Gastrocnemius medialis (tissue), 4 donors: ENCODE results near the gene POLR3B. TPM values are rescaled to one million over a fixed set of nuclear protein-coding genes. Genes with fewer than 3 reads are reported as not detected.
"Not testable (repeated sequence)": the region's sequence is repeated elsewhere in the genome, so short reads cannot be mapped to it uniquely, and the experiment has no call there.

Experiments used
- ATAC-seq, 2 donors: fragments of 150-250 bp; one replicate each; pipeline ENCODE4 v1.9.1; 2016
- DNase-seq, 2 donors: peaks; one replicate each; pipeline ENCODE4 v3.0.0-alpha.2; 2019
- H3K27ac ChIP-seq, 4 donors: fragments of 200-600 bp; sonication (generic); 1 replicate in 1 of 4; 2 replicates in 3 of 4; pipeline ENCODE4 v1.5.1; 2016 to 2018; ENCODE audit warnings: mild to moderate bottlenecking in 2 of 4, moderate library complexity in 1 of 4
- H3K27me3 ChIP-seq, 3 donors: fragments of 200-600 bp; sonication (generic) in 2 of 3; 1 replicate in 1 of 3; 2 replicates in 2 of 3; pipeline versions ENCODE4 v1.5.1 to v1.6.0; 2016 to 2019; ENCODE audit warnings: mild to moderate bottlenecking in 1 of 3, moderate library complexity in 1 of 3
- H3K36me3 ChIP-seq, 2 donors: fragments of 200-600 bp; sonication (generic) in 1 of 2; one replicate each; pipeline ENCODE4 v1.5.1; 2017 to 2018
- H3K4me1 ChIP-seq, 2 donors: fragments of 200-600 bp; sonication (generic) in 1 of 2; one replicate each; pipeline ENCODE4 v1.5.1; 2016 to 2017; ENCODE audit warnings: mild to moderate bottlenecking in 2 of 2
- H3K4me3 ChIP-seq, 4 donors: fragments of 200-600 bp; sonication (generic) in 3 of 4; 1 replicate in 1 of 4; 2 replicates in 3 of 4; pipeline ENCODE4 v1.5.1; 2016 to 2019; ENCODE audit warnings: mild to moderate bottlenecking in 2 of 4
- H3K9me3 ChIP-seq, 3 donors: fragments of 200-600 bp; sonication (generic) in 2 of 3; 1 replicate in 1 of 3; 2 replicates in 2 of 3; pipeline ENCODE4 v1.5.1; 2016 to 2019
- POLR2A ChIP-seq, 2 donors: fragments of 450-650 bp; IDR thresholded peaks; one replicate each; pipeline ENCODE4 v1.6.1; 2017; ENCODE audit warnings: antibody characterized with exemption in 2 of 2, mild to moderate bottlenecking in 2 of 2, moderate library complexity in 2 of 2
- in situ Hi-C, 4 donors: fragments of 200-750 bp; cut with MboI; loops; one replicate each; pipeline versions ENCODE4 v1.15.0 to v1.8.0; 2017; ENCODE audit warnings: low sequenced_read_pairs in 4 of 4
- intact Hi-C: fragments of 100-400 bp; cut with DNase I; formaldehyde crosslinking; loops from one replicate; pipeline ENCODE4 v1.15.1; 2023; ENCODE audit warnings: low total_unique reads
- total RNA-seq, 4 donors: library from RNA; depleted of rRNA; stranded (reverse); fragments of >200 nt; gene quantifications; one replicate each; pipeline versions ENCODE4 v1.1.0 to v1.2.3, GENCODE V29; 2016
- TF ChIP-seq, protein P1 (sequence below), 5 experiments: fragments of 450-650 bp in 3 of 5; fragments of 200-600 bp in 2 of 5; sonication (generic) in 2 of 5; IDR thresholded peaks in 4 of 5; conservative IDR thresholded peaks in 1 of 5; 1 replicate in 4 of 5; 2 replicates in 1 of 5; pipeline ENCODE4 v1.5.1; 2016 to 2019; ENCODE audit warnings: antibody characterized with exemption in 5 of 5, mild to moderate bottlenecking in 3 of 5, moderate library complexity in 3 of 5

Gene POLR3B
- total RNA-seq, 4 donors from 2014 or later, result 4.2 to 9.5 (median 6.4) TPM

DNA sequence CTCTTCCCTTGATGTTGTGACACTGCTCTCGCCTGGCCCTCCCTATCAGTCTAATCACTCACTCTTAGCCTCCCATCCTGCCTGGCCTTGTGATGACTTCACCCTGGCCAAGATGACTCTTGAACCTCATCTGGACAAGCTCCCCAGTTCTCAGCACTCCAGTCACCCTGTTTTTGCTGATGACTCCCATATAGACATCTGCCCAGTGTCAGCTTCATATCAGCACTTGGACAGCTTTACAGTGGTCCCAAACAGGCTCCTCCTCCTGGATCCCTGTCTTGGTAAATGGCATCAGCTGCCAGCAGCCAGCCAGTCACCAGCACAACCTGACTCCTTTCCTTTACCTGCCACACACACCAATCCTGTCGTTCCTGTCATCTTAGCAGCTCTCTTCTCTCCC lies 104.2 kb downstream of the POLR3B start:
- TF ChIP-seq POLR2A (IDR thresholded peaks at IDR 0.05), result no peak
- TF ChIP-seq, protein P1, sequence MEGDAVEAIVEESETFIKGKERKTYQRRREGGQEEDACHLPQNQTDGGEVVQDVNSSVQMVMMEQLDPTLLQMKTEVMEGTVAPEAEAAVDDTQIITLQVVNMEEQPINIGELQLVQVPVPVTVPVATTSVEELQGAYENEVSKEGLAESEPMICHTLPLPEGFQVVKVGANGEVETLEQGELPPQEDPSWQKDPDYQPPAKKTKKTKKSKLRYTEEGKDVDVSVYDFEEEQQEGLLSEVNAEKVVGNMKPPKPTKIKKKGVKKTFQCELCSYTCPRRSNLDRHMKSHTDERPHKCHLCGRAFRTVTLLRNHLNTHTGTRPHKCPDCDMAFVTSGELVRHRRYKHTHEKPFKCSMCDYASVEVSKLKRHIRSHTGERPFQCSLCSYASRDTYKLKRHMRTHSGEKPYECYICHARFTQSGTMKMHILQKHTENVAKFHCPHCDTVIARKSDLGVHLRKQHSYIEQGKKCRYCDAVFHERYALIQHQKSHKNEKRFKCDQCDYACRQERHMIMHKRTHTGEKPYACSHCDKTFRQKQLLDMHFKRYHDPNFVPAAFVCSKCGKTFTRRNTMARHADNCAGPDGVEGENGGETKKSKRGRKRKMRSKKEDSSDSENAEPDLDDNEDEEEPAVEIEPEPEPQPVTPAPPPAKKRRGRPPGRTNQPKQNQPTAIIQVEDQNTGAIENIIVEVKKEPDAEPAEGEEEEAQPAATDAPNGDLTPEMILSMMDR (IDR thresholded peaks at IDR 0.05 in 4 of 5, conservative IDR thresholded peaks at IDR 0.05 in 1 of 5), result no peak
- Histone ChIP-seq H3K4me1 (no peaks in the 10 kb centered on the region), H3K9me3 (no peaks in the 10 kb centered on the region), H3K27ac (no peak overlapping the region), H3K36me3 (peaks cover 0 to 9% of the 10 kb centered on the region in 2 donors), H3K27me3 (no peaks in the 10 kb centered on the region), H3K4me3 (no peak overlapping the region)
- in situ Hi-C loops (no loop called here), intact Hi-C loops (no loop called here)
- no peak for DNase-seq
- no peak for ATAC-seq

DNA sequence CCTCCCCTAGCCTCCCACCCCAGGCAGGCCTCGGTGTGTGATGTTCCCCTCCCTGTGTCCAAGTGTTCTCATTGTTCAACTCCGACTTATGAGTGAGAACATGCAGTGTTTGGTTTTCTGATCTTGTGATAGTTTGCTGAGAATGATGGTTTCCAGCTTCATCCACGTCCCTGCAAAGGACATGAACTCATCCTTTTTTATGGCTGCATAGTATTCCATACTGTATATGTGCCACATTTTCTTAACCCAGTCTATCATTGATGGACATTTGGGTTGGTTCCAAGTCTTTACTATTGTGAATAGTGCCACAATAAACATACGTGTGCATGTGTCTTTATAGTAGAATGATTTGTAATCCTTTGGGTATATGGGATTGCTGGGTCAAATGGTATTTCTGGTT lies 108.1 kb downstream of the POLR3B start:
- ATAC-seq, H3K36me3 ChIP-seq, intact Hi-C loops, in situ Hi-C loops, DNase-seq, H3K4me1 ChIP-seq, H3K4me3 ChIP-seq, H3K27me3 ChIP-seq, H3K9me3 ChIP-seq, H3K27ac ChIP-seq: not testable (repeated sequence)

DNA sequence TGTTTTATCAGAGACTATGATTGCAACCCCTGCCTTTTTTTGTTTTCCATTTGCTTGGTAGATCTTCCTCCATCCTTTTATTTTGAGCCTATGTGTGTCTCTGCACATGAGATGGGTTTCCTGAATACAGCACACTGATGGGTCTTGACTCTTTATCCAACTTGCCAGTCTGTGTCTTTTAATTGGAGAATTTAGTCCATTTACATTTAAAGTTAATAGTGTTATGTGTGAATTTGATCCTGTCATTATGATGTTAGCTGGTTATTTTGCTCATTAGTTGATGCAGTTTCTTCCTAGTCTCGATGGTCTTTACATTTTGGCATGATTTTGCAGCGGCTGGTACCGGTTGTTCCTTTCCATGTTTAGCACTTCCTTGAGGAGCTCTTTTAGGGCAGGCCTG lies 118.1 kb downstream of the POLR3B start:
- H3K9me3 ChIP-seq, ATAC-seq, H3K27me3 ChIP-seq, intact Hi-C loops, DNase-seq, in situ Hi-C loops, H3K27ac ChIP-seq, H3K36me3 ChIP-seq, H3K4me1 ChIP-seq, H3K4me3 ChIP-seq: not testable (repeated sequence)

DNA sequence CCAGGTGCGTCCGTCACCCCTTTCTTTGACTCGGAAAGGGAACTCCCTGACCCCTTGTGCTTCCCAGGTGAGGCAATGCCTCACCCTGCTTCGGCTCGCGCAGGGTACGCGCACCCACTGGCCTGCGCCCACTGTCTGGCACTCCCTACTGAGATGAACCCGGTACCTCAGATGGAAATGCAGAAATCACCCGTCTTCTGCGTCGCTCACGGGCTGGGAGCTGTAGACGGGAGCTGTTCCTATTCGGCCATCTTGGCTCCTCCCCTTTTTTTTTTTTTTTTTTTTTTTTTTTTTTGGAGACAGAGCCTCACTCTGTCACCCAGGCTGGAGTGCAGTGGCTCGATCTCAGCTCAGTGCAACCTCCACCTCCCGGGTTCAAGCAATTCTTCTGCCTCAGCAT lies 120.1 kb downstream of the POLR3B start:
- H3K4me1 ChIP-seq, ATAC-seq, H3K4me3 ChIP-seq, H3K9me3 ChIP-seq, H3K27me3 ChIP-seq, in situ Hi-C loops, intact Hi-C loops, H3K36me3 ChIP-seq, DNase-seq, H3K27ac ChIP-seq: not testable (repeated sequence)

DNA sequence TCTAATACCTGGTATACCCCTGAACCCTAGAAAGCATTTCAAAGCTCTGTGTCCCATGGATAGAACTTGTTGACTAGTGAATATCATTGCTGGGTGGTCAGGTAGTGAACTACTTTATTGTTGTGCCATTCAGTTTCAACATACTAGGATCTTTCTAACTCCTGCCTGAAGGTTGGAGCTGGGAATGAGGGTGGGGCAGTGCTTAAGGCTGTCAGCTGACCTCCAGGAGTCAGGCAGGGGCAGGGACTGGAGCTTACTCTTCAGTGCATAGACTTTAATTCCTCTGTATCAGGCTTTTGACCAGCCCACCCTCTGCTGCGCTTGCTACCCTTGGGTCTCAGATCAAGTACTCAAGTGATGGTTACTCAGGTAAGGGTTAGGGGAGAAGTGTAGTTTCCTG lies 122.7 kb downstream of the POLR3B start:
- no peak for TF ChIP-seq POLR2A (IDR thresholded peaks at IDR 0.05)
- TF ChIP-seq, protein P1 (IDR thresholded peaks at IDR 0.05 in 4 of 5, conservative IDR thresholded peaks at IDR 0.05 in 1 of 5), result no peak
- in situ Hi-C loops, result no loop called here
- ATAC-seq (no peak), DNase-seq (no peak)
- no peaks in the 10 kb centered on the region for H3K9me3 ChIP-seq
- no peaks in the 10 kb centered on the region for H3K36me3 ChIP-seq
- no peaks in the 10 kb centered on the region for H3K4me1 ChIP-seq
- no peak overlapping the region for H3K4me3 ChIP-seq
- no peaks in the 10 kb centered on the region for H3K27me3 ChIP-seq
- H3K27ac ChIP-seq, result no peak overlapping the region
- intact Hi-C loops, result no loop called here

DNA sequence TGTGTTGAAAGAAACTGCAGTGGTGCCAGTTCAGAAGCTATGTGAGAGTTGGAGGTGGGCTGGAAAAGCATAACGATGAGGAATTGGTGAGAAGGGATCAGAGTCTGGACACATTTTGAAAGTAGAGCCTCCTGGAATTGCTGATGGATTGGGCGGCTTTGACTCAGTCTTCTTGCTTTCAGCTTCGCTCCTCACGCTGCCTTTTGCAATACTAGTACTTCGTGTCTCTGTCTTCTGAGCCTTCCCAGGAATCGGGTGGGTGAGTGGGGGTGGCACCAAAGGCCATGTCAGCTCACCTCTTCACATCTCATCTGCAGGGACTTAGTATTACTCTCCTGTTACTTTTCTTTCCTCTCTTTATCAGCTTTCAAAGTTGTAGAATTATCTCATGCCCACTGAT lies 123.7 kb downstream of the POLR3B start:
- Histone ChIP-seq H3K27me3 (no peaks in the 10 kb centered on the region), H3K9me3 (no peaks in the 10 kb centered on the region), H3K27ac (no peak overlapping the region), H3K4me1 (no peaks in the 10 kb centered on the region), H3K4me3 (no peak overlapping the region), H3K36me3 (no peaks in the 10 kb centered on the region)
- intact Hi-C loops (no loop called here), in situ Hi-C loops (no loop called here)
- TF ChIP-seq, protein P1 (IDR thresholded peaks at IDR 0.05 in 4 of 5, conservative IDR thresholded peaks at IDR 0.05 in 1 of 5), result no peak
- no peak for TF ChIP-seq POLR2A (IDR thresholded peaks at IDR 0.05)
- ATAC-seq (no peak), DNase-seq (no peak)
